ENCODE measurements around the gene SIM1. TPM values are rescaled to one million over a fixed set of nuclear protein-coding genes. Genes with fewer than 3 reads are reported as not detected.

The SIM1 gene
- total RNA-seq, 3 donors from 2014 or later, result not detected

DNA sequence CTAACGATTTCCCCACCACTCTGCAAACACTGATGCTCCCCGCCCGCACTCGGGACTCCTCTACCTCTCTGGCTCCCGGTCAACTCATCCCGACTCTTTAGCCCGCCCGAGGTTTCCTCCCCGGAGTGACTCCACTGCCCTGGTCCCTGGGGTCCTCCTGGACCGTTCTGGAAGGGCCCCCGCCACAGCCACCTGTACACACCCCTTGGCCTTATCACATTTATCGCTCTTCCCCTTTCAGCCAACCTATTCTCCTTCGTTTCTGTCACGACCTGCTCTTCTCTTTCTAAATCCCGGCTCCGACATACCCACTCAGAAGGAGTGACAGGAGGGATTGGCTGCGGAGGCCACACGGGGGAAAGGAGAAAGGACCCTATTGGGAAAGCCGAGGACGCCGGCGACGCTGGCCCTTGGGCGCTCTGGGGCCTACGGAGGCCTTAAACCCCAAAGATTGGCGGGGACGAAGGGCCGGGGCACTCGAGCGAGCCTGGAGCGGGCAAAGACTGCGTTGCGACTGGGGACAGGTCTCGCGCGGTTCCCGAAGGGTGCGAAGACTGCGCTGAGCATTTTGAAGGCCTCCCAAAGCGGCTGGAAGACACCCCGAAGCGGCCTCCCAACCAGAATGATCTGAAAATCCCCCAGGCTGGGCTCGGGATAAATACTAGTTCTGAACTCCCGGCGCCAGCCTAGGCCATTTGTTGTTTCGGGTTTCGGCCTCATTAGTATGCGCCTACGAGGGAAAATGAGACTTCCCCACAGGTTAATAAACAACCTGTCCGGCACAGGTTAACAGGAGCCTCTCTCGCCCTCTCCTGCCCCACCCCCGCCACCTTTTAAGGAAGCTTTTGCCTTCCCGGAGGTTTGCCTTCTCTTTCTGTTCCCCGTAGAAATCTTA, 9.2 kb downstream of the SIM1 start:
- Mint-ChIP-seq H3K9me3 (no peaks in the 10 kb centered on the region), H3K4me3 (no peak overlapping the region), H3K4me1 (ENCODE audit: low read depth) (no peaks in the 10 kb centered on the region), H3K36me3 (ENCODE audit: insufficient read depth) (no peaks in the 10 kb centered on the region), H3K27me3 (ENCODE audit: low read depth) (peaks cover 68% of the 10 kb centered on the region)
- ATAC-seq (no peak), DNase-seq (no peak)

- H3K36me3 Mint-ChIP-seq (ENCODE audit: insufficient read depth), result no peaks in the 10 kb centered on the region
- no peaks in the 10 kb centered on the region for H3K4me1 Mint-ChIP-seq (ENCODE audit: low read depth)
- no peak for ATAC-seq
- peaks cover 62% of the 10 kb centered on the region for H3K27me3 Mint-ChIP-seq (ENCODE audit: low read depth)
- no peak overlapping the region for H3K4me3 Mint-ChIP-seq
- no peak for DNase-seq
- H3K9me3 Mint-ChIP-seq, result no peaks in the 10 kb centered on the region
Measured at GRCh38 chr6:100454551-100455229, 10.0 kb downstream of the SIM1 start.

- Mint-ChIP-seq H3K27me3 (ENCODE audit: low read depth) (peaks cover 62% of the 10 kb centered on the region), H3K36me3 (ENCODE audit: insufficient read depth) (no peaks in the 10 kb centered on the region), H3K4me1 (ENCODE audit: low read depth) (no peaks in the 10 kb centered on the region), H3K4me3 (no peak overlapping the region), H3K9me3 (no peaks in the 10 kb centered on the region)
- DNase-seq, result no peak
- ATAC-seq, result no peak
Measured at GRCh38 chr6:100453701-100454521, 10.8 kb downstream of the SIM1 start.

DNA sequence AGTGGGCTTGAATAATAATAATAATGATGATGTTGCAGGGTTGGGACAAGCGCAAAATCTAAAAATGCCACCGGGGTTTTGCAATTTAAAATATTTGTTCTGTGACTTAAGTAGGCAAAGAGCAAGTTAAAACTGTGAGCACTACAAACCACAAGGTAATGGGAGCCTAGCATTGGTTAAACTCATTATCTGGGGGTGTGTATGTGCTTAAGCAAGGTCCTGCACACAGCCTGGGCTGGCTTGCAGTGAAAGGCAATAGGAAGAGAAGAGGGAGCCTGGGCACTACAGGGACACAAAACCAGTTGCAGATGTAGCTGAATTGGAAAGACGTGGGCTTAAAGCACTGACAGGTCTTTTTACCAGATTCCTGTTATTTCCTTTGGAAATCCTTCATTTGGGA, 11.7 kb downstream of the SIM1 start:
- no peak for ATAC-seq

GRCh38 chr6:100451577-100451976, 13.1 kb downstream of the SIM1 start:
- peaks cover 63% of the 10 kb centered on the region for H3K27me3 Mint-ChIP-seq (ENCODE audit: low read depth)
- no peaks in the 10 kb centered on the region for H3K9me3 Mint-ChIP-seq
- H3K4me3 Mint-ChIP-seq, result no peak overlapping the region
- DNase-seq, result no peak
- no peaks in the 10 kb centered on the region for H3K36me3 Mint-ChIP-seq (ENCODE audit: insufficient read depth)
- ATAC-seq, result no peak
- no peaks in the 10 kb centered on the region for H3K4me1 Mint-ChIP-seq (ENCODE audit: low read depth)

More for the DNA sequence above, 11.7 kb downstream of the SIM1 start:
- H3K4me1 Mint-ChIP-seq (ENCODE audit: low read depth), result no peaks in the 10 kb centered on the region
- no peaks in the 10 kb centered on the region for H3K9me3 Mint-ChIP-seq
- no peak overlapping the region for H3K4me3 Mint-ChIP-seq
- H3K27me3 Mint-ChIP-seq (ENCODE audit: low read depth), result peaks cover 62% of the 10 kb centered on the region
- no peak for DNase-seq
- no peaks in the 10 kb centered on the region for H3K36me3 Mint-ChIP-seq (ENCODE audit: insufficient read depth)

GRCh38 chr6:100449239-100449691, 15.5 kb downstream of the SIM1 start:
- DNase-seq (no peak), ATAC-seq (no peak)
- Mint-ChIP-seq H3K4me1 (ENCODE audit: low read depth) (peaks cover 2% of the 10 kb centered on the region), H3K4me3 (no peak overlapping the region), H3K36me3 (ENCODE audit: insufficient read depth) (no peaks in the 10 kb centered on the region), H3K9me3 (no peaks in the 10 kb centered on the region), H3K27me3 (ENCODE audit: low read depth) (peaks cover 56% of the 10 kb centered on the region)

- H3K4me1 Mint-ChIP-seq (ENCODE audit: low read depth), result peaks cover 2% of the 10 kb centered on the region
- ATAC-seq (no peak), DNase-seq (no peak)
- peaks cover 53% of the 10 kb centered on the region for H3K27me3 Mint-ChIP-seq (ENCODE audit: low read depth)
- H3K36me3 Mint-ChIP-seq (ENCODE audit: insufficient read depth), result no peaks in the 10 kb centered on the region
- no peak overlapping the region for H3K4me3 Mint-ChIP-seq
- no peaks in the 10 kb centered on the region for H3K9me3 Mint-ChIP-seq
Measured at GRCh38 chr6:100447900-100448748, 16.6 kb downstream of the SIM1 start.

DNA sequence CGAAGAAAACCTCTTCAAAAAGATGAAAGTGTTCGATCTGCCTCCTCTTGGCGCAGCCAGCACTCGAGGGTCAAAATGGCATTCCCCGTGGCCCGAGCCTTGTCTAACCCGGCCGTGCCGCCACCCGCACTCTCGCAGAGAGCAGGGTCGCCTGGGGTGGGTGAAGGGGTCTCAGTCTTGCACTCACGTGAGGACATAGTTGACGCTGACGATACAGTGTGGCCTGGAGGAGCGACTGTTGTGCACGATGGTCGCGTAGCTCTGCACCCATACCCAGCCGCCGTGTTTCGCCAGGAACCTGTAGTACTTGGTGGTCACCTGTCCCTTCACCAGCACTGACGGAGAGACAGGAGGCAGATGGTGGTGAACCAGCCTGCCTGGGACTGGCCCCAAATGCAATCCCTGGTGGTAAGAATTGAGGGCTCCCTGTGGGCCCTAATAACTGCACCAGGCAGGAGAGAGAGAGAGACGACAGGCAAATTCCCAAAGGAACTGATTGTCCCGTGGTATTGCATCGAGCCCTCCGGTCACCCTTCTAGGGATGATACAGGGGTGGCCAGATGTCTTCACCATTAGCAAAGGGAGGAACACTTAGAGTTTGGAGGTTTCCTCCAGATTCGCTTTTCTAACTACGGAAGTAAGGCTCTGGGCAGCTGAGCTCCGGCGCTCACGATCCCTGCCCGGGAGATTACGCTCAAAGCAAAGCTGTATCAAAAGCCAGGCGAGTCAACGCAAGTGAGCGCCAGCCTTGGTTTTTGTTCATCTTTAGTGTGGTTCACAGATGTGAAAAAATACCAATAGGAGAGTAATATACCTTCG, 17.4 kb downstream of the SIM1 start:
- H3K9me3 Mint-ChIP-seq, result no peaks in the 10 kb centered on the region
- no peak for ATAC-seq
- H3K27me3 Mint-ChIP-seq (ENCODE audit: low read depth), result peaks cover 53% of the 10 kb centered on the region
- no peak overlapping the region for H3K4me3 Mint-ChIP-seq
- DNase-seq, result no peak
- no peaks in the 10 kb centered on the region for H3K36me3 Mint-ChIP-seq (ENCODE audit: insufficient read depth)
- peaks cover 2% of the 10 kb centered on the region for H3K4me1 Mint-ChIP-seq (ENCODE audit: low read depth)

DNA sequence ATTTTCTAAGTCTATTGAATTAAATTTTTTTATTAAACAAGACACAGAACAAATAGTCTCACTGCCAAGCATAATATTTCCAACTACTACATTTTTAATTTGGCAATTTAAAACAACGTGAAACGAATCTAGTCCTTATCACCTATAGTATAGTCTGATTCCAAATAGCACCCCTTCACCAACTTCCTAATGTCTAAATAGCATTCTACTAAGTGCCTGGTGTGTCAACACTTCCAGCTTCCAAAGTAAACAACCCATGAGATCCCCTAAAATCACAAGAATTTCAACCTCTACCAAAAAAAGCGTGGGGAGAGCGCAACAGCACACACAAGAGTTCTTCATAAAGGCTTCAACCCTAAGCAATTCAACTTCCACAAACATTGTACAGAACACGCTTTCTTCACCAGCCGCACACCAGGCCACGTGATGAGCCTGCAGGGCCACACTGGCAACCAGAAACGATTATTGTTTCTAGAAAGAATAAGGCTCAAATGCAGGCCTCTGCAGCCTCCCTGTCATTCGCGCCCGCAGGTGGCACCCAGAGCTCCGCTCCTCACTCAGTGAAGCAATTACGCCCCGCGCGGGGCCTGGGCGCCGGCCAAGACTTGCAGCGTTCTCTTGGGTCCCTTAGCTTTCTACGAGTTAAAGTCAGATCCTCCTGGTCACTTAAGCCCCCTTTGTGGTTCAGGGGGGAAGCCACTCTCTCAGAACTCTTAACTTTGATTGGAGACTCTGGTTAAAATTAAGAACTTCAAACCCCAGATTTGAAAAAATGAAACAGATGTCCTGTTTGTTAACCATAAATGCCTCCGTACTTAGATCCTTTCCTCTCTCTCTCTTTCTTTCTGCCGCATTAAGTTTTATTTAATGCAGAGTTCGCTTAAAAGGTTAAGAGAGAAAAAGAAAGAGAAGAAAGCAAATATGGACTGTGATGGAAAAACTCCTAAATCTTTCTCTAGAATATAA, 18.3 kb downstream of the SIM1 start:
- peaks cover 53% of the 10 kb centered on the region for H3K27me3 Mint-ChIP-seq (ENCODE audit: low read depth)
- peaks cover 2% of the 10 kb centered on the region for H3K4me1 Mint-ChIP-seq (ENCODE audit: low read depth)
- H3K9me3 Mint-ChIP-seq, result no peaks in the 10 kb centered on the region
- no peaks in the 10 kb centered on the region for H3K36me3 Mint-ChIP-seq (ENCODE audit: insufficient read depth)
- no peak for DNase-seq
- H3K4me3 Mint-ChIP-seq, result no peak overlapping the region
- ATAC-seq, result no peak

DNA sequence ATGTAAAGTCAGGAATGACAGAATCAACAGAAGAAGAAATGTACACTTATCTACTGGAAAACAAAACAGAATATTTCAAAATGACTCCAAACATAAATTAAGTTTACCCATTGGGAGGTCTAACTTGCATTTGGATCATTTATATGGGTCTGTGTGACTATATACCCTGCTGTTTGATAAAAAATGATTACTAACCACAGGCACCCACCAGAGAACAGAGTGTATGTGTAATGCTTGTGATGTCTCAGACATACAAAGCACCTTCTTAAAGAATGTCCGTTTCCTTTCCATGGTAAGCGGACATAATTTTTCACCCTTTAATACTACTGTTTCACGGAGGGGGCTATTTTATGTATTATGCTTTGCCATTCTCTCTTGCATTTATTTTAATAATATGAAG, 19.2 kb downstream of the SIM1 start:
- no peak for ATAC-seq
- H3K36me3 Mint-ChIP-seq (ENCODE audit: insufficient read depth), result no peaks in the 10 kb centered on the region
- no peak overlapping the region for H3K4me3 Mint-ChIP-seq
- H3K27me3 Mint-ChIP-seq (ENCODE audit: low read depth), result peaks cover 55% of the 10 kb centered on the region
- DNase-seq, result no peak
- no peaks in the 10 kb centered on the region for H3K9me3 Mint-ChIP-seq
- H3K4me1 Mint-ChIP-seq (ENCODE audit: low read depth), result peaks cover 2% of the 10 kb centered on the region

DNA sequence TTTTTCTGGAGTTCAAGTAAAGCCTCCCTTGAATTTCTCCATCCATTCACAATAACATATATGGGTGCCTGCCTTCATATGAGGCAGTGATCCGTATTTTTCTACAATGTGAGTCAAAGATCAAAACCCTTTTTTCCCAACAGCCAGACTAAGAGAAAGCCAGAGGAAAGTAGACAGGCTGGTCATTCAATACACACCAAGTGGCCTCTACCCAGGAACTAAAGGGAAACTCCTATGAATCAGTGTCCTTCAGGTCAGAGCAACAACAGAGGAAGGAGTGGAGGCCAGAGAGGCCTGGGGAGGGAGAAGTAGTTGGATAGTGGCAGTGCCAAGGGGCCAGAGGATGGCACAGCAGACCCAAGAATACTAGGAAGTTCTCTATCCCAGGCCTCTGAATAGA, 23.8 kb downstream of the SIM1 start:
- Mint-ChIP-seq H3K27me3 (ENCODE audit: low read depth) (peaks cover 31% of the 10 kb centered on the region), H3K4me1 (ENCODE audit: low read depth) (no peaks in the 10 kb centered on the region), H3K36me3 (ENCODE audit: insufficient read depth) (no peaks in the 10 kb centered on the region), H3K4me3 (no peak overlapping the region), H3K9me3 (no peaks in the 10 kb centered on the region)
- ATAC-seq, result no peak
- DNase-seq, result no peak

GRCh38 chr6:100435299-100435698, 29.4 kb downstream of the SIM1 start:
- ATAC-seq, result no peak
- H3K4me1 Mint-ChIP-seq (ENCODE audit: low read depth), result no peaks in the 10 kb centered on the region
- H3K27me3 Mint-ChIP-seq (ENCODE audit: low read depth), result peaks cover 20% of the 10 kb centered on the region
- DNase-seq, result no peak
- H3K36me3 Mint-ChIP-seq (ENCODE audit: insufficient read depth), result no peaks in the 10 kb centered on the region
- H3K4me3 Mint-ChIP-seq, result no peak overlapping the region
- H3K9me3 Mint-ChIP-seq, result no peaks in the 10 kb centered on the region
